Adrenal gland (tissue), 12 donors: Measurements from ENCODE around the gene HINT2. TPM values are rescaled to one million over a fixed set of nuclear protein-coding genes. Genes with fewer than 3 reads are reported as not detected.

ENCODE experiments used
- DNase-seq, 7 donors: peaks; one replicate each; pipeline ENCODE4 v3.0.0-alpha.2; 2019 to 2020
- H3K27ac ChIP-seq, 5 donors: fragments of 200-600 bp; sonication (generic) in 4 of 5; 1 replicate in 3 of 5; 2 replicates in 2 of 5; pipeline versions ENCODE4 v1.5.1 to v1.8.0; 2016 to 2020; ENCODE audit warnings: mild to moderate bottlenecking in 1 of 5
- H3K27me3 ChIP-seq: fragments of 200-600 bp; 2 replicates; pipeline ENCODE4 v1.8.0; 2021
- H3K36me3 ChIP-seq, 2 donors: fragments of 200-600 bp; replicated peaks in 1 of 2; 1 replicate in 1 of 2; 2 replicates in 1 of 2; pipeline versions ENCODE4 v1.5.1 to v1.8.0; 2018 to 2022
- H3K4me1 ChIP-seq, 2 donors: fragments of 200-600 bp; replicated peaks in 1 of 2; 1 replicate in 1 of 2; 2 replicates in 1 of 2; pipeline versions ENCODE4 v1.5.1 to v1.8.0; 2018 to 2021
- H3K4me3 ChIP-seq, 4 donors: fragments of 200-600 bp; sonication (generic) in 3 of 4; one replicate each; pipeline ENCODE4 v1.5.1; 2016 to 2018
- H3K9me3 ChIP-seq, 3 donors: fragments of 200-600 bp; sonication (generic) in 1 of 3; replicated peaks in 1 of 3; 1 replicate in 2 of 3; 2 replicates in 1 of 3; pipeline versions ENCODE4 v1.5.1 to v1.8.0; 2016 to 2021
- CTCF ChIP-seq, 6 experiments: fragments of 450-650 bp in 4 of 6; fragments of 200-600 bp in 2 of 6; sonication (generic) in 1 of 6; IDR thresholded peaks; 1 replicate in 5 of 6; 2 replicates in 1 of 6; pipeline versions ENCODE4 v1.5.1 to v1.8.0; 2016 to 2021; ENCODE audit warnings: antibody characterized with exemption in 6 of 6, mild to moderate bottlenecking in 2 of 6, moderate library complexity in 1 of 6
- POLR2A ChIP-seq, 2 donors: fragments of 450-650 bp; IDR thresholded peaks; one replicate each; pipeline ENCODE4 v1.6.1; 2017; ENCODE audit warnings: antibody characterized with exemption in 2 of 2, mild to moderate bottlenecking in 2 of 2, moderate library complexity in 1 of 2
- WGBS, 4 donors: extraction: QIAGEN DNeasy Blood & Tissue Kit in 2 of 4; methylation state at CpG; one replicate each; pipeline versions ENCODE4 v1.1.5 to v1.1.7; 2013 to 2017; 5-methylcytosine and 5-hydroxymethylcytosine counted together
- intact Hi-C, 2 donors: fragments of 100-400 bp; cut with DNase I; formaldehyde crosslinking; loops; one replicate each; pipeline versions ENCODE4 v1.14.1 to v1.15.0; 2022 to 2023
- polyA plus RNA-seq, 3 donors: library from polyadenylated mRNA; stranded (reverse); fragments of 200-250 nt in 2 of 3; fragments of 350-450 nt in 1 of 3; fragmentation: Illumina TruSeq in 1 of 3; extraction: RNeasy Lipid Tissue Mini Kit (QIAGEN cat#74804) in 1 of 3; gene quantifications; one replicate each; pipeline ENCODE4 v1.2.3, GENCODE V29; 2013 to 2014
- small RNA-seq, 2 donors: library from RNA; depleted of rRNA; stranded (forward); fragments of <200 nt; gene quantifications; one replicate each; pipeline ENCODE3, GENCODE V24; 2016
- total RNA-seq, 9 donors: library from RNA; depleted of rRNA in 4 of 9; stranded (reverse); fragments of >200 nt in 4 of 9; fragments of 120-200 nt in 1 of 9; fragmentation: NEBNext Ultra II Directional in 1 of 9; extraction: Animal tissue kit (Norgen Biotek cat#: 25700) in 1 of 9; gene quantifications; one replicate each; pipeline versions ENCODE4 v1.1.0 to v1.2.4, GENCODE V29; 2013 to 2023
- donor health status: healthy with polysubstance abuse.
- donor health status: Bipolar disorder and iron deficiency.
- donor health status: DM: yes; HTN: yes; CAD: no.
- donor health status: DM: no; HTN: no; CAD: no.
- donor health status: DM: no; HTN: no; CAD: no.
- donor health status: DM: yes; HTN: yes; CAD: no.

Gene HINT2
- total and polyA plus RNA-seq, 12 donors, result 27.6 to 199 (median 82.9) TPM

- DNase-seq, result no peak
- TF ChIP-seq CTCF (IDR thresholded peaks at IDR 0.05), result no peak
- TF ChIP-seq POLR2A (IDR thresholded peaks at IDR 0.05), result no peak
- 86 to 92% (median 89%) methylated on average over 2 of the region's 2 CpGs for WGBS, 4 donors
- peaks cover 0 to 8% of the 10 kb centered on the region in 2 donors for H3K4me1 ChIP-seq
- no peaks in the 10 kb centered on the region for H3K36me3 ChIP-seq
- H3K4me3 ChIP-seq, result no peak overlapping the region
- intact Hi-C loops, result no loop called here
- H3K27me3 ChIP-seq, result no peaks in the 10 kb centered on the region
- no peaks in the 10 kb centered on the region for H3K9me3 ChIP-seq
- no peak overlapping the region for H3K27ac ChIP-seq
These were observed 51.7 kb downstream of the HINT2 start for GRCh38 chr9:35763181-35763580.

Small RNA genes within 50 kb of the gene (small RNA-seq; reads per million reads assigned to genes)
- 0 to 0.36 reads per million in 2 donors for gene HINT2

Other genes with a start within 250 kb of the HINT2 start
- gene TESK1, start 209.8 kb downstream of the HINT2 start, total RNA-seq, result 100 to 1,000 TPM in 1 of 9 donors, 10 to 100 TPM in 8; 25.9 to 189 (median 56.5) TPM
- gene TESK1, start 209.8 kb downstream of the HINT2 start, polyA plus RNA-seq, result 100 to 1,000 TPM in 2 of 3 donors, 10 to 100 TPM in 1; 68.6 to 159 (median 152) TPM
- 1 to 10 TPM in 8 of 9 donors, under 1 TPM in 1; 0.69 to 8.0 (median 3.9) TPM for gene CD72, start 196.6 kb downstream of the HINT2 start, total RNA-seq
- 10 to 100 TPM in 1 of 3 donors, 1 to 10 TPM in 2; 1.3 to 18.5 (median 7.4) TPM for gene CD72, start 196.6 kb downstream of the HINT2 start, polyA plus RNA-seq
- 1 to 10 TPM in 4 of 9 donors, under 1 TPM in 4, not detected in 1; 0.06 to 2.1 (median 0.86) TPM for gene SIT1, start 164.1 kb downstream of the HINT2 start, total RNA-seq
- 1 to 10 TPM in 1 of 3 donors, under 1 TPM in 1, not detected in 1; 0.37 to 1.0 TPM for gene SIT1, start 164.1 kb downstream of the HINT2 start, polyA plus RNA-seq
- over 10,000 TPM in 5 of 9 donors, 1,000 to 10,000 TPM in 3, 100 to 1,000 TPM in 1; 885 to 23,366 (median 10,611) TPM for gene RMRP, start 157.0 kb downstream of the HINT2 start, total RNA-seq
- 1,000 to 10,000 TPM in 2 of 3 donors, not detected in 1; 1,807 to 2,186 TPM for gene RMRP, start 157.0 kb downstream of the HINT2 start, polyA plus RNA-seq
- gene CCDC107, start 156.8 kb downstream of the HINT2 start, total RNA-seq, result 10 to 100 TPM; 27.9 to 55.0 (median 39.6) TPM
- 100 to 1,000 TPM in 2 of 3 donors, 10 to 100 TPM in 1; 53.6 to 198 (median 169) TPM for gene CCDC107, start 156.8 kb downstream of the HINT2 start, polyA plus RNA-seq
- 10 to 100 TPM in 1 of 9 donors, 1 to 10 TPM in 3, under 1 TPM in 5; 0.42 to 18.4 (median 0.96) TPM for gene ARHGEF39, start 149.8 kb downstream of the HINT2 start, total RNA-seq
- 1 to 10 TPM; 1.2 to 4.0 (median 1.5) TPM for gene ARHGEF39, start 149.8 kb downstream of the HINT2 start, polyA plus RNA-seq
- gene CA9, start 141.1 kb downstream of the HINT2 start, total RNA-seq, result 10 to 100 TPM in 1 of 9 donors, 1 to 10 TPM in 5, under 1 TPM in 3; 0.28 to 13.7 (median 2.0) TPM
- gene CA9, start 141.1 kb downstream of the HINT2 start, polyA plus RNA-seq, result 1 to 10 TPM in 2 of 3 donors, under 1 TPM in 1; 0.31 to 1.4 (median 1.3) TPM
- gene TPM2, start 125.1 kb downstream of the HINT2 start, total RNA-seq, result 100 to 1,000 TPM; 188 to 654 (median 368) TPM
- 1,000 to 10,000 TPM in 2 of 3 donors, 100 to 1,000 TPM in 1; 462 to 1,472 (median 1,350) TPM for gene TPM2, start 125.1 kb downstream of the HINT2 start, polyA plus RNA-seq
- gene TLN1, start 82.8 kb downstream of the HINT2 start, total RNA-seq, result 100 to 1,000 TPM; 157 to 565 (median 372) TPM
- gene TLN1, start 82.8 kb downstream of the HINT2 start, polyA plus RNA-seq, result 100 to 1,000 TPM; 165 to 232 (median 178) TPM
- 100 to 1,000 TPM in 1 of 9 donors, 10 to 100 TPM in 8; 47.0 to 142 (median 60.3) TPM for gene CREB3, start 82.4 kb downstream of the HINT2 start, total RNA-seq
- gene CREB3, start 82.4 kb downstream of the HINT2 start, polyA plus RNA-seq, result 100 to 1,000 TPM in 1 of 3 donors, 10 to 100 TPM in 2; 47.6 to 113 (median 52.0) TPM
- gene GBA2, start 65.8 kb downstream of the HINT2 start, total RNA-seq, result 10 to 100 TPM; 28.5 to 74.5 (median 52.4) TPM
- 10 to 100 TPM; 42.4 to 84.8 (median 79.0) TPM for gene GBA2, start 65.8 kb downstream of the HINT2 start, polyA plus RNA-seq
- gene RGP1, start 65.8 kb downstream of the HINT2 start, total RNA-seq, result 10 to 100 TPM; 17.1 to 41.2 (median 23.3) TPM
- gene RGP1, start 65.8 kb downstream of the HINT2 start, polyA plus RNA-seq, result 10 to 100 TPM in 2 of 3 donors, 1 to 10 TPM in 1; 6.4 to 24.7 (median 13.5) TPM
- gene MSMP, start 60.8 kb downstream of the HINT2 start, total RNA-seq, result 1 to 10 TPM in 2 of 9 donors, not detected in 7; 1.1 to 2.0 TPM
- 1 to 10 TPM in 1 of 3 donors, under 1 TPM in 1, not detected in 1; 0.56 to 1.3 TPM for gene MSMP, start 60.8 kb downstream of the HINT2 start, polyA plus RNA-seq
- 10 to 100 TPM in 8 of 9 donors, 1 to 10 TPM in 1; 5.6 to 69.9 (median 21.5) TPM for gene NPR2, start 23.5 kb downstream of the HINT2 start, total RNA-seq
- gene NPR2, start 23.5 kb downstream of the HINT2 start, polyA plus RNA-seq, result 10 to 100 TPM; 13.5 to 46.4 (median 39.0) TPM
- 1 to 10 TPM in 8 of 9 donors, under 1 TPM in 1; 0.98 to 3.6 (median 2.3) TPM for gene SPAG8, start 2.8 kb downstream of the HINT2 start, total RNA-seq
- gene SPAG8, start 2.8 kb downstream of the HINT2 start, polyA plus RNA-seq, result 1 to 10 TPM; 1.2 to 9.2 (median 4.2) TPM
- under 1 TPM in 1 of 9 donors, not detected in 8; 0.22 TPM for gene FAM221B, start 13.7 kb upstream of the HINT2 start, total RNA-seq
- under 1 TPM in 2 of 3 donors, not detected in 1; 0.07 to 0.16 TPM for gene FAM221B, start 13.7 kb upstream of the HINT2 start, polyA plus RNA-seq
- gene TMEM8B, start 14.2 kb upstream of the HINT2 start, total RNA-seq, result 10 to 100 TPM in 7 of 9 donors, 1 to 10 TPM in 2; 5.5 to 43.6 (median 17.5) TPM
- 10 to 100 TPM; 13.3 to 33.3 (median 23.2) TPM for gene TMEM8B, start 14.2 kb upstream of the HINT2 start, polyA plus RNA-seq
- not detected for gene OR13J1, start 55.4 kb upstream of the HINT2 start, total RNA-seq
- gene OR13J1, start 55.4 kb upstream of the HINT2 start, polyA plus RNA-seq, result not detected
- 1 to 10 TPM in 5 of 9 donors, under 1 TPM in 2, not detected in 2; 0.35 to 5.9 (median 1.9) TPM for gene HRCT1, start 91.2 kb upstream of the HINT2 start, total RNA-seq
- 1 to 10 TPM in 2 of 3 donors, not detected in 1; 1.1 to 1.5 TPM for gene HRCT1, start 91.2 kb upstream of the HINT2 start, polyA plus RNA-seq
- gene SPAAR, start 94.4 kb upstream of the HINT2 start, total RNA-seq, result 1 to 10 TPM in 7 of 9 donors, under 1 TPM in 2; 0.54 to 3.6 (median 2.0) TPM
- 1 to 10 TPM; 2.0 to 3.3 (median 2.6) TPM for gene SPAAR, start 94.4 kb upstream of the HINT2 start, polyA plus RNA-seq
- not detected for gene OR2S2, start 143.1 kb upstream of the HINT2 start, total RNA-seq
- not detected for gene OR2S2, start 143.1 kb upstream of the HINT2 start, polyA plus RNA-seq
- gene RECK, start 221.9 kb upstream of the HINT2 start, total RNA-seq, result 10 to 100 TPM in 5 of 9 donors, 1 to 10 TPM in 4; 6.7 to 15.8 (median 11.0) TPM
- gene RECK, start 221.9 kb upstream of the HINT2 start, polyA plus RNA-seq, result 1 to 10 TPM; 4.1 to 9.4 (median 5.8) TPM